Neural progenitor cell (in vitro differentiated cells): ENCODE data around the gene TRAT1.

Source experiments
- CTCF ChIP-seq: fragments of 200-600 bp; sonication (generic); IDR thresholded peaks from 2 replicates; pipeline ENCODE4 v1.5.1; 2017; ENCODE audit warnings: antibody characterized with exemption, mild to moderate bottlenecking
- EZH2 ChIP-seq: fragments of 200-600 bp; sonication (generic); IDR thresholded peaks from 2 replicates; pipeline ENCODE4 v1.6.1; 2017; ENCODE audit warnings: antibody characterized with exemption, mild to moderate bottlenecking, moderate library complexity
- EZH2phosphoT487 ChIP-seq: fragments of 200-600 bp; sonication (generic); IDR thresholded peaks from 2 replicates; pipeline ENCODE4 v1.6.1; 2017; ENCODE audit warnings: antibody characterized with exemption

GRCh38 chr3:108835101-108835500, 12.5 kb downstream of the TRAT1 start:
- TF ChIP-seq CTCF (no peak), EZH2 (no peak), EZH2phosphoT487 (no peak)
